Liver (tissue), 3 donors: Measurements from ENCODE around the gene TMLHE.

ENCODE experiments used
- EGR1 ChIP-seq, 2 donors: IDR thresholded peaks; 2 replicates each; pipeline ENCODE4 v1.6.1; 2016 to 2018; ENCODE audit warnings: antibody characterized with exemption in 2 of 2, low read depth in 2 of 2
- FOXA1 ChIP-seq: IDR thresholded peaks from 2 replicates; pipeline ENCODE4 v1.6.1; 2016; ENCODE audit warnings: antibody characterized with exemption
- GABPA ChIP-seq, 2 donors: IDR thresholded peaks in 1 of 2; conservative IDR thresholded peaks in 1 of 2; 2 replicates each; pipeline ENCODE4 v1.6.1; 2016; ENCODE audit warnings: antibody characterized with exemption in 2 of 2, mild to moderate bottlenecking in 1 of 2, moderate library complexity in 1 of 2
- JUND ChIP-seq, 2 donors: IDR thresholded peaks; 2 replicates each; pipeline ENCODE4 v1.6.1; 2016; ENCODE audit warnings: antibody characterized with exemption in 2 of 2
- NR2F2 ChIP-seq: IDR thresholded peaks from 2 replicates; pipeline ENCODE4 v1.6.1; 2016; ENCODE audit warnings: antibody characterized with exemption
- RXRA ChIP-seq, 2 donors: IDR thresholded peaks; 2 replicates each; pipeline ENCODE4 v1.6.1; 2017 to 2018; ENCODE audit warnings: antibody characterized with exemption in 2 of 2, mild to moderate bottlenecking in 1 of 2
- SP1 ChIP-seq: IDR thresholded peaks from 2 replicates; pipeline ENCODE4 v1.6.1; 2018; ENCODE audit warnings: antibody characterized with exemption, mild to moderate bottlenecking
- TAF1 ChIP-seq: conservative IDR thresholded peaks from 2 replicates; pipeline ENCODE4 v1.6.1; 2016; ENCODE audit warnings: antibody characterized with exemption, mild to moderate bottlenecking
- TF ChIP-seq, protein P1 (sequence below): fragments of 150-350 bp; IDR thresholded peaks from 2 replicates; pipeline ENCODE4 v1.5.1; 2017; ENCODE audit warnings: improper control_type of control experiment, low read depth, low read length; ENCODE audit not compliant: missing input control
- TF ChIP-seq, protein P2 (sequence below): IDR thresholded peaks from 2 replicates; pipeline ENCODE4 v1.6.1; 2016; ENCODE audit warnings: antibody characterized with exemption, mild to moderate bottlenecking
- TF ChIP-seq, protein P3 (sequence below): IDR thresholded peaks from 2 replicates; pipeline ENCODE4 v1.6.1; 2016; ENCODE audit warnings: antibody characterized with exemption
- donor health status: healthy.
- donor health status: healthy.

DNA sequence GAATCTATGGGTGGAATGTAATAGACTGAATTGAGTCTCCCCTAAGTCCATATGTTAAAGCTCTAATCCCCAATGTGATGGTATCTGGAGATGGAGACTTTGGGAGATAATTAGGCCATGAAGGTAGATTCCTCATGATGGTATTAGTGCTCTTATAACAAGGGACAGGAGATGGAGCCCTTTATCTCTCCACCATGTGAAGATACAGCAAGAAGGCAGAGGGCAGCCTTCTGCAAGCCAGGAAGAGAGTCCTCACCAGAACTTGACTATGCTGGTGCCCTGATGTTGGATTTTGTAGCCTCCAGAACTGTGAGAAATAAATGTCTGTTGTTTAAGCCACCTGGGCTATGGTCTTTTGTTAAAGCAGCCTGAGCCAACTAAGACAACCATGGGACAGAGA is 78.0 kb downstream of the TMLHE start:
- TF ChIP-seq GABPA (IDR thresholded peaks at IDR 0.05 in 1 of 2, conservative IDR thresholded peaks at IDR 0.05 in 1 of 2) (no peak), EGR1 (IDR thresholded peaks at IDR 0.05; ENCODE audit: low read depth in 2 of 2) (no peak), SP1 (no peak), NR2F2 (no peak), FOXA1 (no peak), TAF1 (no peak), JUND (IDR thresholded peaks at IDR 0.05) (no peak), RXRA (IDR thresholded peaks at IDR 0.05) (no peak)
- TF ChIP-seq, protein P1, sequence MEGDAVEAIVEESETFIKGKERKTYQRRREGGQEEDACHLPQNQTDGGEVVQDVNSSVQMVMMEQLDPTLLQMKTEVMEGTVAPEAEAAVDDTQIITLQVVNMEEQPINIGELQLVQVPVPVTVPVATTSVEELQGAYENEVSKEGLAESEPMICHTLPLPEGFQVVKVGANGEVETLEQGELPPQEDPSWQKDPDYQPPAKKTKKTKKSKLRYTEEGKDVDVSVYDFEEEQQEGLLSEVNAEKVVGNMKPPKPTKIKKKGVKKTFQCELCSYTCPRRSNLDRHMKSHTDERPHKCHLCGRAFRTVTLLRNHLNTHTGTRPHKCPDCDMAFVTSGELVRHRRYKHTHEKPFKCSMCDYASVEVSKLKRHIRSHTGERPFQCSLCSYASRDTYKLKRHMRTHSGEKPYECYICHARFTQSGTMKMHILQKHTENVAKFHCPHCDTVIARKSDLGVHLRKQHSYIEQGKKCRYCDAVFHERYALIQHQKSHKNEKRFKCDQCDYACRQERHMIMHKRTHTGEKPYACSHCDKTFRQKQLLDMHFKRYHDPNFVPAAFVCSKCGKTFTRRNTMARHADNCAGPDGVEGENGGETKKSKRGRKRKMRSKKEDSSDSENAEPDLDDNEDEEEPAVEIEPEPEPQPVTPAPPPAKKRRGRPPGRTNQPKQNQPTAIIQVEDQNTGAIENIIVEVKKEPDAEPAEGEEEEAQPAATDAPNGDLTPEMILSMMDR, result no peak
- TF ChIP-seq, protein P2, sequence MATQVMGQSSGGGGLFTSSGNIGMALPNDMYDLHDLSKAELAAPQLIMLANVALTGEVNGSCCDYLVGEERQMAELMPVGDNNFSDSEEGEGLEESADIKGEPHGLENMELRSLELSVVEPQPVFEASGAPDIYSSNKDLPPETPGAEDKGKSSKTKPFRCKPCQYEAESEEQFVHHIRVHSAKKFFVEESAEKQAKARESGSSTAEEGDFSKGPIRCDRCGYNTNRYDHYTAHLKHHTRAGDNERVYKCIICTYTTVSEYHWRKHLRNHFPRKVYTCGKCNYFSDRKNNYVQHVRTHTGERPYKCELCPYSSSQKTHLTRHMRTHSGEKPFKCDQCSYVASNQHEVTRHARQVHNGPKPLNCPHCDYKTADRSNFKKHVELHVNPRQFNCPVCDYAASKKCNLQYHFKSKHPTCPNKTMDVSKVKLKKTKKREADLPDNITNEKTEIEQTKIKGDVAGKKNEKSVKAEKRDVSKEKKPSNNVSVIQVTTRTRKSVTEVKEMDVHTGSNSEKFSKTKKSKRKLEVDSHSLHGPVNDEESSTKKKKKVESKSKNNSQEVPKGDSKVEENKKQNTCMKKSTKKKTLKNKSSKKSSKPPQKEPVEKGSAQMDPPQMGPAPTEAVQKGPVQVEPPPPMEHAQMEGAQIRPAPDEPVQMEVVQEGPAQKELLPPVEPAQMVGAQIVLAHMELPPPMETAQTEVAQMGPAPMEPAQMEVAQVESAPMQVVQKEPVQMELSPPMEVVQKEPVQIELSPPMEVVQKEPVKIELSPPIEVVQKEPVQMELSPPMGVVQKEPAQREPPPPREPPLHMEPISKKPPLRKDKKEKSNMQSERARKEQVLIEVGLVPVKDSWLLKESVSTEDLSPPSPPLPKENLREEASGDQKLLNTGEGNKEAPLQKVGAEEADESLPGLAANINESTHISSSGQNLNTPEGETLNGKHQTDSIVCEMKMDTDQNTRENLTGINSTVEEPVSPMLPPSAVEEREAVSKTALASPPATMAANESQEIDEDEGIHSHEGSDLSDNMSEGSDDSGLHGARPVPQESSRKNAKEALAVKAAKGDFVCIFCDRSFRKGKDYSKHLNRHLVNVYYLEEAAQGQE, result no peak
- TF ChIP-seq, protein P3, sequence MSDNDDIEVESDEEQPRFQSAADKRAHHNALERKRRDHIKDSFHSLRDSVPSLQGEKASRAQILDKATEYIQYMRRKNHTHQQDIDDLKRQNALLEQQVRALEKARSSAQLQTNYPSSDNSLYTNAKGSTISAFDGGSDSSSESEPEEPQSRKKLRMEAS, result no peak
